ENCODE measurements around the gene PSMD1. TPM values are rescaled to one million over a fixed set of nuclear protein-coding genes. Genes with fewer than 3 reads are reported as not detected.

PSMD1 gene
- total RNA-seq, 2 donors from 2014 or later = 74.1 to 114 TPM

DNA sequence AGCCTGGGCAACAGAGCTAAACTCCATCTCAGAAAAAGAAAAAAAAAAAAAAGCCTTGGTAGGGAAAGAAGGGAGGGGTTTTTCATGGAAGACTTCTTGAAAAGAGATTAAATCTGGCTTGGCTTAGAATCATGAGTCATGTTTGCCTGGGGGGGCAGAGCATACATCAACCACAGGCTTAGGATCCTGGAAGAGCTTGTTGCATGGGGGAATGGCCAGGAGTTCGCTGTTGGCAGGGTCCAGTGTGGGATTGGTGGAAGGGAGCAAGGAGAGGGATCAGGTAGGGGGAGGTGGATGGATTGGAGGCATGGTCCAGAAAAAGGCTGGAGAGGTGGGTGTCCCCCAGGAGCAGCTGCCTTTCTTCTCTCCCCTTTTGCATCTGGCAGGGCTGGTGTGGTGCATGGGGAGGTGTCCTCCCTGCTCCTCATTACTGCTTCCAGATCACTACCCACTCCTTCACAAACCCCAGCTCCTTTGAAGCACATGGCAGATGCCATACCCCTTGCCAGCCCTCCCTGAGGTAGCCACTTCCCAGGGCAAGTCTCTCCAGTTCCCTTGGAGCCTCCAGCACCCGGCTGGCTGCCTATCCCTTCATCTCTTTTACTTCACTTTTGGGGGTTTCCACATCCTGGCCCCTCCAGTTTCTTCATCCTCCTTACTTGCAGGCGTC lies 144.3 kb downstream of the PSMD1 start:
- Histone ChIP-seq H3K9ac (ENCODE audit: low read depth in 2 of 2, low read length in 2 of 2) (no peak overlapping the region), H3K9me3 (no peaks in the 10 kb centered on the region), H3K36me3 (no peaks in the 10 kb centered on the region), H3K27me3 (no peaks in the 10 kb centered on the region), H3K4me1 (peaks cover 4% of the 10 kb centered on the region), H3K4me3 (no peak overlapping the region), H3K27ac (no peak overlapping the region)
- intact Hi-C loops (cut with DNase I) = no loop called here
- TF ChIP-seq, protein P1, sequence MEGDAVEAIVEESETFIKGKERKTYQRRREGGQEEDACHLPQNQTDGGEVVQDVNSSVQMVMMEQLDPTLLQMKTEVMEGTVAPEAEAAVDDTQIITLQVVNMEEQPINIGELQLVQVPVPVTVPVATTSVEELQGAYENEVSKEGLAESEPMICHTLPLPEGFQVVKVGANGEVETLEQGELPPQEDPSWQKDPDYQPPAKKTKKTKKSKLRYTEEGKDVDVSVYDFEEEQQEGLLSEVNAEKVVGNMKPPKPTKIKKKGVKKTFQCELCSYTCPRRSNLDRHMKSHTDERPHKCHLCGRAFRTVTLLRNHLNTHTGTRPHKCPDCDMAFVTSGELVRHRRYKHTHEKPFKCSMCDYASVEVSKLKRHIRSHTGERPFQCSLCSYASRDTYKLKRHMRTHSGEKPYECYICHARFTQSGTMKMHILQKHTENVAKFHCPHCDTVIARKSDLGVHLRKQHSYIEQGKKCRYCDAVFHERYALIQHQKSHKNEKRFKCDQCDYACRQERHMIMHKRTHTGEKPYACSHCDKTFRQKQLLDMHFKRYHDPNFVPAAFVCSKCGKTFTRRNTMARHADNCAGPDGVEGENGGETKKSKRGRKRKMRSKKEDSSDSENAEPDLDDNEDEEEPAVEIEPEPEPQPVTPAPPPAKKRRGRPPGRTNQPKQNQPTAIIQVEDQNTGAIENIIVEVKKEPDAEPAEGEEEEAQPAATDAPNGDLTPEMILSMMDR (IDR thresholded peaks at IDR 0.05) = no peak
- no peak for DNase-seq

DNA sequence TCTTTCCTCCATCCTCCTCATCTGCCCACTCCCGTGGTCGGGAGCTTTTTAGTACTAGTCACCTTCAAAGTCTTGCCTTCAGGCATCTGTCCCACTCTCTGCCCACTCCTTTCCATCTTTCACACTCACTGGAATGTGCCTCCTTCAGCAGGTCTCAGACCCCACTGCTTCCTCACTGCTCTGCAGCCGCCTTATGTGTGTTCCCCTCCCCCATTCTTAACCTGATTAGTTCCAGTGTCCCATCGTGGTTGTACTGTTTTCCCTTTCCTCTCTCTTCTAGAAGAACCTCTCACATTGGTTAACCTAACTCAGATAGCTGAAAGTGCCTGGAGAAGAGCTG lies 144.8 kb downstream of the PSMD1 start:
- no peaks in the 10 kb centered on the region for H3K9me3 ChIP-seq
- no peaks in the 10 kb centered on the region for H3K36me3 ChIP-seq
- DNase-seq = no peak
- peaks cover 4% of the 10 kb centered on the region for H3K4me1 ChIP-seq
- no peak overlapping the region for H3K4me3 ChIP-seq
- no peaks in the 10 kb centered on the region for H3K27me3 ChIP-seq
- intact Hi-C loops (cut with DNase I) = no loop called here
- H3K27ac ChIP-seq = no peak overlapping the region
- TF ChIP-seq, protein P1 (IDR thresholded peaks at IDR 0.05) = no peak
- no peak overlapping the region for H3K9ac ChIP-seq (ENCODE audit: low read depth in 2 of 2, low read length in 2 of 2)

DNA sequence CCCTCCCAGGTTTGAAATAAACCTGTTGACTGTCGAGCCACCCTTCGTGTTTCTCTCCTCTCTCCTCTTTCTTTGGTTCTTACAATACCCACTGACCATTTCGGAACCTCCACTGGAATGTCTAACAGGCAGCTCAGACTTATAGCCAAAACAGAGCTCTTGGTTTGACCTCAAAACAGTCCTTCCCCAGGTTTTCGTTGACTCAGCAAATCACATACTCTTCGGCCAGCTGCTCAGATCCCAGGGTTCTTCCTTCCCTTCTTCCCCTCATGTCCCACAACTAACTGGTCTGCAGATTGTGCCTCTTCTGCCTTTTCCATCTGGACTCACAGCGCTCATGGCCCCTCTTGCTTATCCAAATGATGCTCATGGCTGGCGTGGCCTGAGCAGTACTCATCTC lies 146.4 kb downstream of the PSMD1 start:
- H3K36me3 ChIP-seq = no peaks in the 10 kb centered on the region
- no peaks in the 10 kb centered on the region for H3K27me3 ChIP-seq
- intact Hi-C loops (cut with DNase I) = no loop called here
- no peak overlapping the region for H3K4me3 ChIP-seq
- H3K27ac ChIP-seq = no peak overlapping the region
- no peaks in the 10 kb centered on the region for H3K9me3 ChIP-seq
- DNase-seq = no peak
- H3K4me1 ChIP-seq = peaks cover 4% of the 10 kb centered on the region
- TF ChIP-seq, protein P1 (IDR thresholded peaks at IDR 0.05) = no peak
- H3K9ac ChIP-seq (ENCODE audit: low read depth in 2 of 2, low read length in 2 of 2) = no peak overlapping the region

DNA sequence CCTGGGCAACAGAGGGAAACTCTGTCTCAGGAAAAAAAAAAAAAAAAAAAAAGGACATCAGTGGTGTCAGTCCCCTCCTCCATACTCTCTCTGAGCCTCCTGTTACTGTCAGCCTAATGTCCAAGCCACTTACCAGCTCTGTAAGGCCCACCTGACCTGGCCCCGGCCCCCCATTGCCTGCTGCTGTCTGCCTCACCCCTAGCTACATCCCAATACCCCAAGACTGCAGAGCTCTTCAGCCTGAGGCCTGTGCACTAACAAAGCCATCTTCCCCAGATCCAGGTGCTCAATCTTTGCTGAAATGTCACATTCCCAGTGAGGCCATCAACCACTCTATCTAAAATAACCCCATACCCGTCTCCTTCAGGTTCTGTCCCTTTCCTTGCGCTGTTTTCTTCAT lies 147.5 kb downstream of the PSMD1 start:
- DNase-seq = no peak
- H3K27me3 ChIP-seq = no peaks in the 10 kb centered on the region
- intact Hi-C loops (cut with DNase I) = no loop called here
- H3K36me3 ChIP-seq = no peaks in the 10 kb centered on the region
- H3K4me1 ChIP-seq = peaks cover 2% of the 10 kb centered on the region
- no peaks in the 10 kb centered on the region for H3K9me3 ChIP-seq
- H3K27ac ChIP-seq = no peak overlapping the region
- TF ChIP-seq, protein P1 (IDR thresholded peaks at IDR 0.05) = no peak
- no peak overlapping the region for H3K4me3 ChIP-seq
- no peak overlapping the region for H3K9ac ChIP-seq (ENCODE audit: low read depth in 2 of 2, low read length in 2 of 2)

DNA sequence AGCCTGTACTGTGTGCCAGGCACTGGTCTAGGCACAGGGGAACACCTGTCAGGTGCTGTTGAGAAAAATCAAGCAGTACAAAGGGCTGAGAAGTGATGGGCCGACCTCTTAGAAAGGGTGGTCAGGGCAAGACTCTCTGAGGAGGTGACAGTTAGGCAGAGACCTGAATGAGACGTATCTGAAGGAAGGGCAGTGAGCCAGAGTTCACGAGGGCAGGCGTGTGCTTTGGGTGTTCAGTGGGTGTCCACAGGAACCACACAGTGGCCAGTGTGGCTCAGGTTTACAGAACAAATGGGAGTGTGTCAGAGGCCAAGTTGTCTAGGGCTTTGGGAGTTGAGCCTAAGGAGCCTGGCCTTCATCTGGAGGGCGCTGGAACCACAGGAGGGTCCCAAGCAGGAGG lies 147.9 kb downstream of the PSMD1 start:
- Histone ChIP-seq H3K27ac (no peak overlapping the region), H3K4me1 (no peaks in the 10 kb centered on the region), H3K36me3 (no peaks in the 10 kb centered on the region), H3K9me3 (no peaks in the 10 kb centered on the region), H3K4me3 (no peak overlapping the region), H3K9ac (ENCODE audit: low read depth in 2 of 2, low read length in 2 of 2) (no peak overlapping the region), H3K27me3 (no peaks in the 10 kb centered on the region)
- intact Hi-C loops (cut with DNase I) = no loop called here
- no peak for DNase-seq
- TF ChIP-seq, protein P1 (IDR thresholded peaks at IDR 0.05) = no peak
